Measurements from ENCODE around the gene ADAMTS17.

DNA sequence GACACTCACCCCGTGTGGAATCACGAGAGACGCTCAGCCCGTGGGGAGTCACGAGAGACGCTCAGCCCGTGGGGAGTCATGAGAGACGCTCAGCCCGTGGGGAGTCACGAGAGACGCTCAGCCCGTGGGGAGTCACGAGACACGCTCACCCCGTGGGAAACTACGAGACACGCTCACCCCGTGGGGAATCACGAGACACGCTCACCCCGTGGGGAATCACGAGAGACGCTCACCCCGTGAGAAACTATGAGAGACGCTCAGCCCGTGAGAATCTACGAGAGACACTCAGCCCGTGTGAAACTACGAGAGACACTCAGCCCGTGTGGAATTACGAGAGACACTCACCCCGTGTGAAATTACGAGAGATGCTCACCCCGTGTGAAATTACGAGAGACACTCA, 49.8 kb downstream of the ADAMTS17 start:
- TF ChIP-seq, protein P1, sequence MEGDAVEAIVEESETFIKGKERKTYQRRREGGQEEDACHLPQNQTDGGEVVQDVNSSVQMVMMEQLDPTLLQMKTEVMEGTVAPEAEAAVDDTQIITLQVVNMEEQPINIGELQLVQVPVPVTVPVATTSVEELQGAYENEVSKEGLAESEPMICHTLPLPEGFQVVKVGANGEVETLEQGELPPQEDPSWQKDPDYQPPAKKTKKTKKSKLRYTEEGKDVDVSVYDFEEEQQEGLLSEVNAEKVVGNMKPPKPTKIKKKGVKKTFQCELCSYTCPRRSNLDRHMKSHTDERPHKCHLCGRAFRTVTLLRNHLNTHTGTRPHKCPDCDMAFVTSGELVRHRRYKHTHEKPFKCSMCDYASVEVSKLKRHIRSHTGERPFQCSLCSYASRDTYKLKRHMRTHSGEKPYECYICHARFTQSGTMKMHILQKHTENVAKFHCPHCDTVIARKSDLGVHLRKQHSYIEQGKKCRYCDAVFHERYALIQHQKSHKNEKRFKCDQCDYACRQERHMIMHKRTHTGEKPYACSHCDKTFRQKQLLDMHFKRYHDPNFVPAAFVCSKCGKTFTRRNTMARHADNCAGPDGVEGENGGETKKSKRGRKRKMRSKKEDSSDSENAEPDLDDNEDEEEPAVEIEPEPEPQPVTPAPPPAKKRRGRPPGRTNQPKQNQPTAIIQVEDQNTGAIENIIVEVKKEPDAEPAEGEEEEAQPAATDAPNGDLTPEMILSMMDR (IDR thresholded peaks at IDR 0.05), result no peak
- TF ChIP-seq POLR2AphosphoS5 (IDR thresholded peaks at IDR 0.05; ENCODE audit: low read depth, low read length), result no peak
- TF ChIP-seq, protein P2, sequence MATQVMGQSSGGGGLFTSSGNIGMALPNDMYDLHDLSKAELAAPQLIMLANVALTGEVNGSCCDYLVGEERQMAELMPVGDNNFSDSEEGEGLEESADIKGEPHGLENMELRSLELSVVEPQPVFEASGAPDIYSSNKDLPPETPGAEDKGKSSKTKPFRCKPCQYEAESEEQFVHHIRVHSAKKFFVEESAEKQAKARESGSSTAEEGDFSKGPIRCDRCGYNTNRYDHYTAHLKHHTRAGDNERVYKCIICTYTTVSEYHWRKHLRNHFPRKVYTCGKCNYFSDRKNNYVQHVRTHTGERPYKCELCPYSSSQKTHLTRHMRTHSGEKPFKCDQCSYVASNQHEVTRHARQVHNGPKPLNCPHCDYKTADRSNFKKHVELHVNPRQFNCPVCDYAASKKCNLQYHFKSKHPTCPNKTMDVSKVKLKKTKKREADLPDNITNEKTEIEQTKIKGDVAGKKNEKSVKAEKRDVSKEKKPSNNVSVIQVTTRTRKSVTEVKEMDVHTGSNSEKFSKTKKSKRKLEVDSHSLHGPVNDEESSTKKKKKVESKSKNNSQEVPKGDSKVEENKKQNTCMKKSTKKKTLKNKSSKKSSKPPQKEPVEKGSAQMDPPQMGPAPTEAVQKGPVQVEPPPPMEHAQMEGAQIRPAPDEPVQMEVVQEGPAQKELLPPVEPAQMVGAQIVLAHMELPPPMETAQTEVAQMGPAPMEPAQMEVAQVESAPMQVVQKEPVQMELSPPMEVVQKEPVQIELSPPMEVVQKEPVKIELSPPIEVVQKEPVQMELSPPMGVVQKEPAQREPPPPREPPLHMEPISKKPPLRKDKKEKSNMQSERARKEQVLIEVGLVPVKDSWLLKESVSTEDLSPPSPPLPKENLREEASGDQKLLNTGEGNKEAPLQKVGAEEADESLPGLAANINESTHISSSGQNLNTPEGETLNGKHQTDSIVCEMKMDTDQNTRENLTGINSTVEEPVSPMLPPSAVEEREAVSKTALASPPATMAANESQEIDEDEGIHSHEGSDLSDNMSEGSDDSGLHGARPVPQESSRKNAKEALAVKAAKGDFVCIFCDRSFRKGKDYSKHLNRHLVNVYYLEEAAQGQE (IDR thresholded peaks at IDR 0.05; ENCODE audit: insufficient read depth in 1 of 2, low read depth in 2 of 2, low read length in 1 of 2), result no peak
- TF ChIP-seq SIN3A (IDR thresholded peaks at IDR 0.05; ENCODE audit: borderline replicate concordance, insufficient read depth, low read depth, low read length), result no peak
- TF ChIP-seq TCF7L2 (IDR thresholded peaks at IDR 0.05; ENCODE audit: low read depth, low read length), result no peak
